HepG2 (cell line): ENCODE data around the gene NECAB2.

Experiments used
- ZNF274 ChIP-seq: sonication (generic); formaldehyde crosslinking; IDR thresholded peaks from 2 replicates; pipeline ENCODE4 v1.5.1; 2020; ENCODE audit warnings: mild to moderate bottlenecking, missing genetic modification reagents
- ZNF354B ChIP-seq: sonication (generic); formaldehyde crosslinking; IDR thresholded peaks from 2 replicates; pipeline ENCODE4 v1.8.0; 2022; ENCODE audit warnings: mild to moderate bottlenecking, missing genetic modification reagents
- TF ChIP-seq, protein P1 (sequence below): sonication (generic); formaldehyde crosslinking; IDR thresholded peaks from 2 replicates; pipeline ENCODE4 v1.5.0; 2020; ENCODE audit warnings: mild to moderate bottlenecking, missing genetic modification reagents, moderate library complexity
- TF ChIP-seq, protein P2 (sequence below): IDR thresholded peaks from 2 replicates; pipeline ENCODE4 v1.6.1; 2016
- TF ChIP-seq, protein P3 (sequence below): sonication (generic); formaldehyde crosslinking; IDR thresholded peaks from 2 replicates; pipeline ENCODE4 v1.4.0; 2020; ENCODE audit warnings: missing genetic modification reagents

DNA sequence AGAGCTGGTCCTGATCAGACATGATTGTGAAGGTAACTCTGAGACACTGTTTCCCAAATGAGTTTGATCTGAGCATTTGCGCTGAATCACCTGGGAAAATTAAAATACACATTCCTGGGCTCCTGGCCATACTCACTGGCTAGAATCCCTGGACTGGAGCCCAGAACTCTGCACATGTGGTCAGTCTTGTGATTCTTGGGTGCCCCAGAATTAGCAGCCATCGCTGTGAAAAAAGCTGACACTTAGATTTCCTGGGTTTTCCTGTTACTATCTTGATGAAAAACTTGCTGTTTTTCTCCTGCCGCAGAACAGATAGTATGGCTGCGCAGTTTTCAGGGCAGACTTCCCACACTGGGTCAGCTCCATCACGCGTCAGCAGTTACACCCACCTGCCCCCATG, 24.6 kb downstream of the NECAB2 start:
- TF ChIP-seq, protein P1, sequence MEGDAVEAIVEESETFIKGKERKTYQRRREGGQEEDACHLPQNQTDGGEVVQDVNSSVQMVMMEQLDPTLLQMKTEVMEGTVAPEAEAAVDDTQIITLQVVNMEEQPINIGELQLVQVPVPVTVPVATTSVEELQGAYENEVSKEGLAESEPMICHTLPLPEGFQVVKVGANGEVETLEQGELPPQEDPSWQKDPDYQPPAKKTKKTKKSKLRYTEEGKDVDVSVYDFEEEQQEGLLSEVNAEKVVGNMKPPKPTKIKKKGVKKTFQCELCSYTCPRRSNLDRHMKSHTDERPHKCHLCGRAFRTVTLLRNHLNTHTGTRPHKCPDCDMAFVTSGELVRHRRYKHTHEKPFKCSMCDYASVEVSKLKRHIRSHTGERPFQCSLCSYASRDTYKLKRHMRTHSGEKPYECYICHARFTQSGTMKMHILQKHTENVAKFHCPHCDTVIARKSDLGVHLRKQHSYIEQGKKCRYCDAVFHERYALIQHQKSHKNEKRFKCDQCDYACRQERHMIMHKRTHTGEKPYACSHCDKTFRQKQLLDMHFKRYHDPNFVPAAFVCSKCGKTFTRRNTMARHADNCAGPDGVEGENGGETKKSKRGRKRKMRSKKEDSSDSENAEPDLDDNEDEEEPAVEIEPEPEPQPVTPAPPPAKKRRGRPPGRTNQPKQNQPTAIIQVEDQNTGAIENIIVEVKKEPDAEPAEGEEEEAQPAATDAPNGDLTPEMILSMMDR (CRISPR knock-in tag): no peak
- TF ChIP-seq, protein P2, sequence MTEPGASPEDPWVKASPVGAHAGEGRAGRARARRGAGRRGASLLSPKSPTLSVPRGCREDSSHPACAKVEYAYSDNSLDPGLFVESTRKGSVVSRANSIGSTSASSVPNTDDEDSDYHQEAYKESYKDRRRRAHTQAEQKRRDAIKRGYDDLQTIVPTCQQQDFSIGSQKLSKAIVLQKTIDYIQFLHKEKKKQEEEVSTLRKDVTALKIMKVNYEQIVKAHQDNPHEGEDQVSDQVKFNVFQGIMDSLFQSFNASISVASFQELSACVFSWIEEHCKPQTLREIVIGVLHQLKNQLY (CRISPR knock-in tag): no peak
- TF ChIP-seq, protein P3, sequence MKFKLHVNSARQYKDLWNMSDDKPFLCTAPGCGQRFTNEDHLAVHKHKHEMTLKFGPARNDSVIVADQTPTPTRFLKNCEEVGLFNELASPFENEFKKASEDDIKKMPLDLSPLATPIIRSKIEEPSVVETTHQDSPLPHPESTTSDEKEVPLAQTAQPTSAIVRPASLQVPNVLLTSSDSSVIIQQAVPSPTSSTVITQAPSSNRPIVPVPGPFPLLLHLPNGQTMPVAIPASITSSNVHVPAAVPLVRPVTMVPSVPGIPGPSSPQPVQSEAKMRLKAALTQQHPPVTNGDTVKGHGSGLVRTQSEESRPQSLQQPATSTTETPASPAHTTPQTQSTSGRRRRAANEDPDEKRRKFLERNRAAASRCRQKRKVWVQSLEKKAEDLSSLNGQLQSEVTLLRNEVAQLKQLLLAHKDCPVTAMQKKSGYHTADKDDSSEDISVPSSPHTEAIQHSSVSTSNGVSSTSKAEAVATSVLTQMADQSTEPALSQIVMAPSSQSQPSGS: no peak
- TF ChIP-seq ZNF354B (CRISPR knock-in tag) (no peak), ZNF274 (no peak)
